Measurements from ENCODE around the gene PGM2.
A peak's percentile ranks its signal among the peaks of the same experiment; 100 is the strongest.
"Not testable (repeated sequence)": the region's sequence is repeated elsewhere in the genome, so short reads cannot be mapped to it uniquely, and the experiment has no call there.

Gene PGM2

DNA sequence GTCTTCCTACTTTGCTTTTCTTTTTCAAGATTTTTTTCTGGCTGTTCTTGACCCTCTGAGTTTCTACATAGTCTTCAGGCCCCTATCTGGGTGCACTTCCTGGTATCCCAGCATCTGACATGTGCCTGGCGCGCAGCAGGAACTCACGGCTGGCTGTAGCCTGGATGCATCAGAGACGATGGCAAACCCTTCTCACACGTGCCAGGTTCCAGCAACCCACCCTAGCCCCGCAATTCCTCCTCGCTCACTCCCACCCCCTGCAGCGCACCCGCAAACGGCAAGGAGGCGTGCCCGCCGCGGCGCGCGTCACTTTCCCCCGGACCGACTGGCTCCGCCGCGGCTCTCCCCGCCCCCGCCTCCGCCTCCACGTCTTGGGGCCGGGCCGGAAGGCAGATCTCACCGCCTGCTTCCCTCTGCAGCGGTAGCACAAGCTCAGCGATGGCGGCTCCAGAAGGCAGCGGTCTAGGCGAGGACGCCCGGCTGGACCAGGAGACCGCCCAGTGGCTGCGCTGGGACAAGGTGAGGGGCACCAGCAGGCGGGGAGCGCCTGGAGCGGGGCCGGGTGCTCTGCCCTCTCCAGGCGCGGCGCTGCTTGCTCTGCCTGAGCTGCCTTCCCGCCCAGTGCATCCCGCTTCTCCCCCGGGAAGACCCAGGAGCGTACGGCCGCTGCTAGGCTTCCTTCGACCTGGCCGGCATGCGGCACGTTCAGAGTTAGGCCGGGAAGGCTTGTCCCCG lies at the start of gene PGM2:
TSS of gene PGM2 (plus strand) at position 392 of the 735 bp plus-strand sequence. CDS start at position 439, 47 bp downstream.
- peak; percentile 90 for DNase-seq

DNA sequence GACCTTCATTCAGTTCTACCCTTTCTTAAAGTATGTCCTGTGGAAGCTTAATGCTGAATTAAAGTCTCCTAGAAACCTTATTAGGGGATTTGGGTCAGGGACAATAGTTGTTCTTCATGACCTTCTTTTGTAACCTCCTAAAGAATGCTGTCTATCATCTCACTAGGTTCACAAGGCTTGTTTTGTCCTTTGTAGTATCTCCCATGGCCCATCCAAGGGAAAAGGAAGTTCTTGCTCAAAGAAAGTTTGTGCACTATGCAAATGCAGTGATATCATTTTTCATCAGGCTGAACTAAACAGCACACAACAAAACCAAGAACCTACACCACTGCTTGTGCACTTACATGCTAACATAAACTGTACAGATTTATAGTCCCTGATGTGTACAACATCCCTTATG lies 46.6 kb upstream of the PGM2 start:
- no peak for DNase-seq

DNA sequence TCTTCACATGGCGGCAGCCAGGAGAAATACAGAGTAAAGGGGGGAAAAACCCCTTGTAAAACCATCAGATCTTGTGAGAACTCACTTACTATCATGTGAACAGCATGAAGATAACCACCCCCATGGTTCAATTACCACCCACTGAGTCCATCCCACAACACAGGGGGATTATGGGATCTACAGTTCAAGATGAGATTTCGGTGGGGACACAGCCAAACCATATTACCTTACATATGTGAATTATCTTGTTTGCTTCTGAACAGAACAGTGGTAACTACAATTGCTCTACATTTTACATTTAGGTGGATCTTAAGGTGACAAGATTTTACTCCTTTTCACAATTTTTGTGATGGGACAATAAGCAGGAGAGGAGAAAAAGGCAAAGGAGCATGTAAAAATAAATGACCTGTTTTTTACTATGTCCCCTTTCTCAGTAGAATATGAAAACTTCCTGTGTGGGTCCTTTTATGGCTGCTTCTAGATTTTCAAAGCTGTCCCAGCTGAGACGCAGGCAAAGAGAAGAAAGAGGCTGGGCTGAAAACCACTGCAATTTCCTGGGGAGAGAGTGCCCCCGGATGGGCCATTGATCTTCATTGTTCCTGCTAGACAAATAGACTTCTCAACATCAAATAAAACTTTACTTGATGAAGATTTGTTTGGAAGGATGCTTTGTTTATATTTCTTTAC lies 45.9 kb upstream of the PGM2 start:
- peak; percentile 28 for DNase-seq

GRCh38 chr4:37781131-37781455 lies 45.4 kb upstream of the PGM2 start:
- DNase-seq: no peak

DNA sequence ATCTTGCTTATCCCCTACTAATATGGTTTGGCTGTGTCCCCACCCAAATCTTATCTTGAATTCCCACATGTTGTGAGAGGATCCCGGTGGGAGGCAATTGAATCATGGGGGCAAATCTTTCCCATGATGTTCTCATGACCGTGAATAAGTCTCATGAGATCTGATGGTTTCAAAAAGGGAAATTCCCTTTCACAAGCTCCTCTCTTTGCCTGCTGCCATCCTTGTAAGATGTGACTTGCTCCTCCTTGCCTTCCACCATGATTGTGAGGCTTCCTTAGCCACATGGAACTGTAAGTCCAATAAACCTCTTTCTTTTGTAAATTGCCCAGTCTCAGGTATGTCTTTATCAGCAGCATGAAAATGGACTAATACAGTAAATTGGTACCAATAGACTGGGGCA lies 40.2 kb upstream of the PGM2 start:
- DNase-seq: not testable (repeated sequence)

- not testable (repeated sequence) for DNase-seq
These were observed 38.5 kb upstream of the PGM2 start for GRCh38 chr4:37787883-37788460.

- DNase-seq: no peak
These were observed 37.7 kb upstream of the PGM2 start for GRCh38 chr4:37788819-37789218.

DNA sequence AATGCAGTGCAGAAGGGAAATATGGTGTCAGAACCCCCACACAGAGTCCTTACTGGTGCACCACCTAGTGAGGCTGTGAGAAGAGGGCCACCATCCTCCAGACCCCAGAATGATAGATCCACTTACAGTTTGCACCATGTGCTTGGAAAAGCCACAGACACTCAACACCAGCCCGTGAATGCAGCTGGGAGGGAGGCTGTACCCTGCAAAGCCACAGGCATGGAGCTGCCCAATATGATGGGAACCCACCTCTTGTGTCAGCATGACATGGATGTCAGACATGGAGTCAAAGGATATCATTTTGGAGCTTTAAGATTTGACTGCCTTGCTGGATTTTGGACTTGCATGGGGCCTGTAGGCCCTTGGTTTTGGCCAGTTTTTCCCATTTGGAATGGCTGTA lies 34.2 kb upstream of the PGM2 start:
- no peak for DNase-seq

DNA sequence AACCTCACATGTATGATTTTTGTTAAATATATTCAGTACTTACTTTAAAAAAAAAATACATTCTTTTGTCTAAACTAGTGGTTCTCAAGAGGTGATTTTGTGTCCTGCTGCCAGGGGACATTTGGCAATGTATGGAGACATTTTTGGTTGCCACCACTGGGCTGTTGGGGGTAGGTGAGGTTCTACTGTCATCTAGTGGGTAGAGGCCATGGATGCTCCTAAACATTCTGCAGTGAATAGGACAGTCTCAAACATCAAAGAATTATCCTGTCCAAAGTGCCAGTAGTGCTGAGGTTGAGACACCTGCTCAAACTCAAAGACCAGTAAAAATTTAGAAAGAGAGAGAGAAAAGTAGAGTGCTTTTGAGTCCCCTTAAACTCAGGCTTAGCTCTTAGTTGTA lies 32.9 kb upstream of the PGM2 start:
- DNase-seq: no peak

GRCh38 chr4:37794056-37794455 lies 32.4 kb upstream of the PGM2 start:
- DNase-seq: no peak

DNA sequence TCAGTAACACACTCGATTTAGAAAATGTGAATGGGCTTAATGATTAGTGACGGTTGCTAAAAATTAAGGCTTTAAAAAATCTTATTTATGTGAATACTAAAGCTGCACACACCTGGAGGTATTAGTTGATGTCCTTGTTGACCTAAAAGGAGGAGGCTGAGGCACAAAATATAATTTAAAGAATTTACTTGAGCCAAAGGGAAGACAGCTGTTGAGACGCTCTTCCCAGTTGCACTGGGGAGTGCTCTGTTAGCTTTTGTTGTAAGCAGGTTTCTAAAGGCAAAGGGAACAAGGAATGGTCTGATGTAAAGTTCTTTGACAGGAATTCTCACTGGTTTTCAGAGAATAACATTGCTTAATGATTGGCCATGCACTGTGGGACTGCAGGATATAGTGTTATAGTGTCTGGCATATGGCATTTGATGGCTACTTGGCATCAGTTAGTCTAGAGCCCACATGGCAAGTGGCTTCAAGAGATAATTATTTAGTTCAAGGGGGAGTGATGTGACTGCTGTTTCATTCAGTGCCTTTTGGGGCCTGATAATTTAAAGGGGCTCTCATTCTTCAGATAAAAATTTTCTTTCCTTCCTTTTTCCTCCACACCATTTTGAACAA lies 30.8 kb upstream of the PGM2 start:
- no peak for DNase-seq

- no peak for DNase-seq
These were observed 29.1 kb upstream of the PGM2 start for GRCh38 chr4:37797374-37797773.

DNA sequence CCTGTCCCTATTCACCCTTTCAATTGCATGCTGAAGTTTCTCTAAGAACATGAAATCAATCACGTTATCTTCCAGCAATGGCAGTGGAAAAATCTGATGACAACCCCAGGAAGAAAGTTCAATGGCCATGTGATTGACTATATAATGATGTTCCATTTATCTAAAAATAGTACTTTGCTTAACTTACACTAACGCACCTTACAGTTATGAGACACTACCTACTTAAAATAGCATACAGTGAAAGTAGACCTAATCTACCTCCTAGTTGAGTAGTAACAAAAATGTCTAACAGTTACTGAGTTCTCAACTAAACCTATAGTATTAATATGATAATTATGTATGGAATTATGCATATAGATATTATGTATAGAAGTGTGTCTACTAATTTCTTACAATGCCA lies 28.6 kb upstream of the PGM2 start:
- no peak for DNase-seq

DNA sequence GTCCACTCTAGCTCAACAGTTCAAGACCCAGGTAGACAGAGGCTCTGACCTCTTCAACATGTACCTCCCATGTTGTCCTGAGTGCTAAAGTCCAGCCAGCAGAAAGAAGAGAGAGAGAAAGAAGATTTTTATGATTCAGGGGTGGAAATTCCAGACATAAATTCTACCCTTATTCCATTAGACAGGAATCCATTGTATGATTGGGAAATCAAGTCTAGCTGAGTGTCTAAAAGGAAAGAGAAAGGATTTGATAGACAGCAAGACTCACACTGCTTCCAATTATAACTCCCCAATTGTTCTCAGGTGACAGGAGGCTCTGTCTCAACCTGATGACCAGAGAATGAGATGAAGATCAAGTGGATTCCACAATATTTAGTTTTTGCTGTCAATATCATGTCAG lies 27.9 kb upstream of the PGM2 start:
- no peak for DNase-seq

DNA sequence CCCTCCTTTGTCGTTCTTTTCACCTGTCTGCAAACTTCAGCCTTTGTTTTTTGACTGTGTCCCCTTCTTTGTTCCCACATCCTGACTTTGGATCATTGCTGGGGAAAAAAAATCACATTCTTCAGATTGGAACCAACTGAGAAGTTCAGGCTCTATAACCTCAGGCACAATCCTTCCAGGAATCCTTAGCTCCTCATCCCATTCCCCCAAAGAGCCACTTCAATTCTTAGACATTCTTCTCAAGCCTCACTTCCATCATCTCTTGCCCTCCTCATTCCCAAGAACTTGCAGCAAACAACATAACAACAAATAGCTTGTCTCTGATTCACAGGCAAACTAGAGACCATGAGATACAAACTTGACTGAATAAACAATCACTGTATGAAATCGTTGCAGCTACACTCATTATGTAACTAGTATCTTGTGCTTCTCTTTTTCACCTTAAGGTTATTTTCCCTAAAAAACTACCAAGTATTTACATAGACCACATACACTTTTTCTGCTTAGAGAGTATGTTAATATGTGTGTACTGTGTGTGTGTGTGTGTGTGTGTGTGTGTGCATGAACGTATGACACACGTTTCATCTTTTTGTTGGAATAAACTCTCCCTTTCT lies 26.4 kb upstream of the PGM2 start:
- DNase-seq: no peak

DNA sequence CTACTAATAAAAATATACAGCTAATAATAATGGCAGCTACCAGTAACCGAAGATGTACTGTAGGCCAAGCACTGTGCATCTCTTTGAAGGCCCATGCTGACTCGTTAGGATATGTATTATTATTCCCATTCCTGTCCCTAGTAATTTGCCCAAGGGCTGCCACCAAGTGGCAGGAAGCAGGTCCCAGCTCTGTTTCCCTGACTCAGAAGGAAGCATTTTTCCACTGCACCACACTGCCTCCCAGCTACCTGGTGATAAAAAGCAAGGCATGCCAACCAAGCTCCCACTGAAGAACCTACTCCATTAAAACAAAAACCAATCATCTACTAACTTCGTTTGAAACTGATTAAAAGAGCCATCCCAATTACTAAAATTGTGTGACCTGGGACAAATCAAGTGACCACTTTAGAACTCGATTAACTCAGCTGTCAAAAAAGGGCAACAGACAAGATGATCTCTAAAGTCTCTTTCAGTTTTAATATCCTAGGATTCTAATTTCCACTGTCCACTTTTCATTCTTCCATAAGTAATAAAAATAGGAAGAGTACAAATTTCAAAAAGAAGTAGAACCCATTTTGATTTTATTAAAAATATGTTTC lies 24.3 kb upstream of the PGM2 start:
- no peak for DNase-seq

GRCh38 chr4:37803348-37803973 lies 23.0 kb upstream of the PGM2 start:
- peak; percentile 8 for DNase-seq

DNA sequence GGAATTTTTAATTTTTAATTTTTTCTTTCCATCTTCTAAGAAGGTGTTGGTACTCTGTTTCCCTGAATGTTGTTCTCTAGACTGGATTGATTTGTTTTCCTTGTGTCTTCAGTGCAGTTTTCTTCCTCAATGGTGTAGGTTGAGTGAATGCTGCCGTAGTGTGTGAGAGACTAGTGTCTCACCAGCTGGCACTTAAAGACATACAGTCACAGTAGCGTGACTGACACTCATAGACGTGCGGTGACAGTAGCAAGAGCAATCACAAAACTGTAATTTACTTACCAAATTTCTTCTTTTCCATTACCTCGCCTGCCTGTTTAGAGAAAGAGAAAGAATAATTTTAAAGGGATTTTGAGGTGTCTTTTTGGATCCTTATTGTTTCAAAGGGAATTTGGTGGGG lies 21.4 kb upstream of the PGM2 start:
- no peak for DNase-seq

DNA sequence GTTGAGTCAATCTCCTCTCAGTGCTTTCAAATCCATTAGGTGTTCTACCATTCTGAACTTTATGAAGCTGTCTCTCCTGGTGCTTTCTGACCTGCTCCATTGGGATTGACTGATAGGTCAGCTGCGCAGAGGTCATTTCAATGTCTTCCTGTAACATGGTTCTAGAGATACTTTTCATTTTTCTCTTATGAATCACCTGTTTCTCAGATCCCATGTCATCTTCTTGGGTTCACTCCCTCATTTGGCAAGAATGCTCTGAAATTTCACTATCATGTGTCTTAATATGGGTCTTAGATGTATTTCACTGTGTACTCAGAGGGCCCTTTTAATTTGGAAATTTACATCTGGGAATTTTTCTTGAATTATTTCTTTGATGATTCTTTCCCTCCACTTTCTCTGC lies 13.8 kb upstream of the PGM2 start:
- no peak for DNase-seq

- no peak for DNase-seq
These were observed 10.9 kb upstream of the PGM2 start for GRCh38 chr4:37815591-37815990.

DNA sequence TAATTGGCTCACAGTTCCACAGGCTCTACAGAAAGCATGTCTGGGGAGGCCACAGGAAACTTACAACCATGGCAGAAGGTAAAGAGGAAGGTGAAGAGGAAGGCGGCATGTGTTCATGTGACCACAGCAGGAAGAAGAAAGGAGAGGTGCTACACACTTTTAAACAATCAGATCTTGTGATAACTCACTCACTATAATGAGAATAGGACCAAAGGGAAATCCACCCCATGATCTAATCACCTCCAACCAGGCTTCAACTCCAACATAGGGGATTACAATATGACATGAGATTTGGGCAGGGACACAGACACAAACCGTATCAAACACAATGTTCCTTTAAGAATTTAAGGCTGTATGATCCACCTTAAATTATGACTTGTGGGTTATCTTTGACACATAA lies 10.5 kb upstream of the PGM2 start:
- DNase-seq: no peak

GRCh38 chr4:37816719-37817118 lies 9.8 kb upstream of the PGM2 start:
- no peak for DNase-seq

DNA sequence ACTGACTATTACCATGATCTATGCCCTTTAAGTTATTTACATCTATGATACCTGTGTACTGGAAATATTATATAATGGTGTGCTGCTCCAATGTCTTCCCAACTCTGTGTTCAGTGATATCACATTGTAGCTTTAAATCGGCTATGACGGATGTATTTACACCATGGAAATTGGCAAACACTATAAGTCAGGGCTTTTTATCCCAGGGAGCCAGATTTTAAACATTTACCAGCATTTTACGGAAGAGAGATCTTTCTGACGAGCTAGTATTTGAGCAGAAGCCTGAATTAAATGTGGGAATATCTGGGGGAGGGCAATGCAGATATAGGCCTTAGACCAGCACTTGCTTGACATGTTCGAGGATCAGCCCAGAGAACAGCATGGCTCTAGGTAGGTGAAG lies 7.7 kb upstream of the PGM2 start:
- DNase-seq: no peak
